Epithelial cell of esophagus (primary cell): ENCODE data around the gene NOD1.

Experiments
- DNase-seq: peaks from one replicate; pipeline ENCODE4 v3.0.0; 2010; ENCODE audit warnings: low read depth
- H3K4me3 ChIP-seq: 2 replicates; pipeline ENCODE4 v1.5.1; 2011; ENCODE audit warnings: mild to moderate bottlenecking, low read length, control low read depth
- TF ChIP-seq, protein P1 (sequence below): IDR thresholded peaks from 2 replicates; pipeline ENCODE4 v1.5.1; 2011; ENCODE audit warnings: low read depth, mild to moderate bottlenecking, low read length, control low read depth, inconsistent platforms; ENCODE audit not compliant: insufficient read depth; ENCODE audit errors: missing control alignments

NOD1 gene

DNA sequence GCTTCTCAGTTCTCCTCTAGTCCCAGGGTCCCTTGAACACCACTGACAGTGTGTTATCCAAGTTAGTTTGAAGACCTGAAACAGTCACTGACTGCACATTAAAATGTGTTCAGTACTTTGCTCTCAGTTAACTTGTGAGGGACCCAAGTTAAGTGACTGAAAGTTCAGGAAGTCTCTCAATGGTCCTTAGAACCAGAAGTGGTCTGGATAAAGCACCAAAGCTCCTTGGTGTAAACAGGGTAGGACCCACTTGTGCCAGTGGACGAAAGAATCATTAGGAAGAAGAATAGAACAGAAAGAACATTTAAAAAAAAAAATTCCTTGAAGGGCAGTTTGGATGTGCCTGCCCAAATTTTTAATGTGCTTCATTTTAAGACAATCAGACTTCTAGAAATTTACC, 45.1 kb downstream of the NOD1 start:
- TF ChIP-seq, protein P1, sequence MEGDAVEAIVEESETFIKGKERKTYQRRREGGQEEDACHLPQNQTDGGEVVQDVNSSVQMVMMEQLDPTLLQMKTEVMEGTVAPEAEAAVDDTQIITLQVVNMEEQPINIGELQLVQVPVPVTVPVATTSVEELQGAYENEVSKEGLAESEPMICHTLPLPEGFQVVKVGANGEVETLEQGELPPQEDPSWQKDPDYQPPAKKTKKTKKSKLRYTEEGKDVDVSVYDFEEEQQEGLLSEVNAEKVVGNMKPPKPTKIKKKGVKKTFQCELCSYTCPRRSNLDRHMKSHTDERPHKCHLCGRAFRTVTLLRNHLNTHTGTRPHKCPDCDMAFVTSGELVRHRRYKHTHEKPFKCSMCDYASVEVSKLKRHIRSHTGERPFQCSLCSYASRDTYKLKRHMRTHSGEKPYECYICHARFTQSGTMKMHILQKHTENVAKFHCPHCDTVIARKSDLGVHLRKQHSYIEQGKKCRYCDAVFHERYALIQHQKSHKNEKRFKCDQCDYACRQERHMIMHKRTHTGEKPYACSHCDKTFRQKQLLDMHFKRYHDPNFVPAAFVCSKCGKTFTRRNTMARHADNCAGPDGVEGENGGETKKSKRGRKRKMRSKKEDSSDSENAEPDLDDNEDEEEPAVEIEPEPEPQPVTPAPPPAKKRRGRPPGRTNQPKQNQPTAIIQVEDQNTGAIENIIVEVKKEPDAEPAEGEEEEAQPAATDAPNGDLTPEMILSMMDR = no peak
- DNase-seq = no peak

DNA sequence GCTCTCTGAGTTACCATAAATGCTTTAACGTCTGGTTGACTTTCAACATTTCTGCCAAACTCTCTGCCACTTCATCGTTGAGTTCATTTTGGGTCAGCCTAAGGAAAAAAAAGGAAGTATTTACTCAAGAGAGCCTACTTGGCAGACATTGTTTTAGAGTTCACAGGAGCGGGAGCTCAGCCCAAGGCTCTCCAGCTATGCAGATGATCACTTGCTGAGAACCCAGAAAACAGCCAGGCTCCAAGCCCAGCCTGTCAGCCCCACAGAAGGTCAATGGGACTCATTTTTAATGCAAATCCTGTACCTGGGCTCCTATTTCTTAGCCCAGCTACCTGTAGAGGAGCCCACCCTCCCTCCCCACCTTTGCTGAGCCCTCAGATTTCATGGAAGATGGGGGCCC, 45.5 kb downstream of the NOD1 start:
- H3K4me3 ChIP-seq = no peak overlapping the region
- no peak for DNase-seq
- TF ChIP-seq, protein P1 = no peak

More for the DNA sequence above, 45.1 kb downstream of the NOD1 start:
- H3K4me3 ChIP-seq = no peak overlapping the region

DNA sequence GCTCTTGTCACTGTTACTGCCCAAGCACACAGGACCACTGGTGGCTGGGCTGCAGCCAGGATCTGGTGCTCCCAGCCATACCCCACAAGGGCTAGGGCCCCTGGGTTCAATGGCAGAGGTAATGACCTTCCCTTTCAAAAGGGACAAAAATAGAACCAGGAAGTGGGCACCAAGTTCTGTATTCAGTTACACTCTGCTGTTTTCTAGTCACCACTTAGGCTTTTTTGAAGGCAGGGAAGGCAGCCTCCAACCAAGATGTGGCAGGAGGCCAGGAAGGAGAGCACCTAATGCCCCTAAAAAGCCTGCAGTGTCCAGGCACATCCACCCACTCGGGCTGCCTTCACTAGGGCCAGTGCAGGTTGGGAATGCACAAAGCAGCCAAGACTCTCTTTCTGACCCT, 47.8 kb downstream of the NOD1 start:
- TF ChIP-seq, protein P1 = no peak
- H3K4me3 ChIP-seq = no peak overlapping the region
- DNase-seq = no peak

DNA sequence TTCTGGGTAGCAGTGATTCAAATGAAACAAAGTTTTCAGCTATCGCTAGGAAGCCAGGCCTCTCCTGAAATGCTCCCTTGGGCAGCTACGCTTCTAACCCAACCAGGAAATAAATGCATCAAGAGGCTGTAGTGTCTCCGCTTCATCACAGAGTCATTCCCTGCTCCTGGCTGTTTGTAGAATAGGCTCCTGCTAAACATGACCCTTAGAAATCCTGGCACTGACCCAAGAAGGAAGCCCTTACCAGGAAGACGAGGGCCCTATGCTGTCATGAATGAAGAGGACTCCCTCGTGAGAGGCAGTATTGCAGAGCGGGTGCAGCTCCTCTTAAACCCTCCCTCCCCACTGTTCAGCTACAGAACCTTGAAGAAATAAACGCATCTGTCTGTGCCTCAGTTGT, 48.3 kb downstream of the NOD1 start:
- DNase-seq = peak; percentile 80
- H3K4me3 ChIP-seq = no peak overlapping the region
- TF ChIP-seq, protein P1 = no peak

DNA sequence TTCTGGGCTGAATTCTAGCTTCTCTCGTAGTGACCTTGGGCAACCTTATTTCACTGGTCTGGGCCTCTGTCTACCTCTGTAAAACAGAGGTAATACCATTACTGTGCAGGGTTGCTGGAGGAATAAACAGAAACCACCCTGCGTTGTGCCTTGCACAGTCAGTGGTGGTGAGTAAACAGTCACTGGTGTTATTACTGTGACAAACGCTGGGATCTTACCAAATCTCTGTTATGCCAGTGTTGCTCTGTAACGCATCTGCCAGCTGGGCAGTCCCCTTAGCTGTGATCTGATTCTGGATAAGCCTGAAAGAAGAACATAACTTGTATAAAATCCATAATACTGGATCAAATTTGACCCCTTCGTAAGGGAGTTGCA, 49.4 kb downstream of the NOD1 start:
- DNase-seq = no peak
- H3K4me3 ChIP-seq = no peak overlapping the region
- TF ChIP-seq, protein P1 = no peak

DNA sequence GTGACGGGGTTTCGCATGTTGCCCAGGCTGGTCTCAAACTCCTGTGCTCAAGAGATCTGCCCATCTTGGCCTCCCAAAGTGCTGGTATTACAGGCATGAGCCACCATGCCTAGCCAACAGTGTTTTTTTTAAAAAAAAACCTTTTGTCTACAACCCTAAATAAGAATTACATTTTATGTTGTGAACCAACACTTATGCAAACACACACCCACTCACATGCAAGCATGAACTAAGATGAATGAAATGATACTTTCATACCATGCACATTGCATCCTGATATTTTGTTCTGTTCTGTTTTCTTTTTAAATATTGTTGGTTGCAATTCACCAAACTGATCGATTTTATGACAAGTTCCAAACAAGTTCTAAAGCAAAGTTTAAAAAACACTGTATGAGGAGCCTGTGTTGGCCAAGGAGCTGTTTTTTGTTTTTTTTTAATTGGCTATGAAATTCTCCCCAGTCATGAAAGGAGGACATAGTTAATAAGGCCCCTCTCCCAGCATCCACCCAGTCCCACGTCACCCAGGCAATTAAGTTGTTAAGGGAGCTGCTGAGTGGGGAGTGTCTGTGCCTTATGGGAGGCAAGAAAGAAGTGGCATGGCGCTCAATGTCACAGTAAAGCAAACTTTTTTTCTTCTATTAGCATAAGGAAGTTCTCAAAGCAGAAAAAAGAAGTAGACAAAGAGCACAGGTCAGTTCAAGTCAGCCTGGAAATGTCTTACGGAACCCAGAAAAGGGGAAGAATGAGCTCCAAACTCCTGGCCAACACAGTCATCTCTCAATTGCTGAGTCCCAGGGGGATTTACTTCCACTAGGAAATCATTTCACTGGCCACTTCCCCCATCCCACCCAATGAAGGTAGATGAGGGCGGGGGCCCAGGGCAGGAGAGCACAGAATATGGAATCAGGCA, 50.1 kb downstream of the NOD1 start:
- TF ChIP-seq, protein P1 = no peak
- H3K4me3 ChIP-seq = no peak overlapping the region
- DNase-seq = no peak

DNA sequence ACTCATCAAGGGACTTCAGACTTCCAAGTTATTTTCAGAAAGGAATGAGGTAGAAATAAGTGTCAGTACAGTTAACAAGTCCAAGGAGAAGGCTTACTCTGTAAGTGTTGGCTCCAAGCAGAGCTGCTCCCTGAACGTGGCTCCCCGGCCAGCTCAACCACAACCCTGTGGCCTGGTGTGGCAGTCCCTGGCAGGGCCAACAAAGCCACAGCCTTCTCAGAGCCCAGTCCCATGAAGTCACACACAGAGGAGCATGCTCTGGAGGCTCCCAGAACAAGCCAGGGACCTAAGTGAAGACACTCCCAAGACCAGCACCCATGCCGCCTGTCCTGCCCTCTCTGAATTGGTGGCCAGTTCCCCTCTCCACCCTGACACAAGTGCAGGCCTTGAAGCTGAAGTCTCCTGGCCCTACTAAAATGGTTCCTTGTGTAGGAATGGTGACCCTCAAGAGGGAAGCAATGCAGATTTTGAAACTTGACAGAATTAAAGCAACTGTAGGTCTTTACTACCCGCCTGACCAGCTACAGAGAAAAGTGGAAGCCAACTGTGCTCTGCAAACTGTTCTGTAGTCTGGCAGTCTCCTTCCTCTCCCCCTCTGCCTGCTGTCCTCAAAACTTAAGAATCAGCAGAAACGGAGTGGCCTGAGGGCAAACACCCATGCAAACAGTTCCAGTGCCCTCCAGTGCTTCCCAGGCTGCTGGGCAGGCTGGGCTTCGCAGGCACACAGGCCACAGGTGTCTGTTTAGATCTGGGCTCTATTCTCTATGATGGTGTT, 51.1 kb downstream of the NOD1 start:
- H3K4me3 ChIP-seq = no peak overlapping the region
- no peak for DNase-seq
- TF ChIP-seq, protein P1 = no peak
